ENCODE data around the gene RNF8.
"Not testable (repeated sequence)": the region's sequence is repeated elsewhere in the genome, so short reads cannot be mapped to it uniquely, and the experiment has no call there.

RNF8 gene

DNA sequence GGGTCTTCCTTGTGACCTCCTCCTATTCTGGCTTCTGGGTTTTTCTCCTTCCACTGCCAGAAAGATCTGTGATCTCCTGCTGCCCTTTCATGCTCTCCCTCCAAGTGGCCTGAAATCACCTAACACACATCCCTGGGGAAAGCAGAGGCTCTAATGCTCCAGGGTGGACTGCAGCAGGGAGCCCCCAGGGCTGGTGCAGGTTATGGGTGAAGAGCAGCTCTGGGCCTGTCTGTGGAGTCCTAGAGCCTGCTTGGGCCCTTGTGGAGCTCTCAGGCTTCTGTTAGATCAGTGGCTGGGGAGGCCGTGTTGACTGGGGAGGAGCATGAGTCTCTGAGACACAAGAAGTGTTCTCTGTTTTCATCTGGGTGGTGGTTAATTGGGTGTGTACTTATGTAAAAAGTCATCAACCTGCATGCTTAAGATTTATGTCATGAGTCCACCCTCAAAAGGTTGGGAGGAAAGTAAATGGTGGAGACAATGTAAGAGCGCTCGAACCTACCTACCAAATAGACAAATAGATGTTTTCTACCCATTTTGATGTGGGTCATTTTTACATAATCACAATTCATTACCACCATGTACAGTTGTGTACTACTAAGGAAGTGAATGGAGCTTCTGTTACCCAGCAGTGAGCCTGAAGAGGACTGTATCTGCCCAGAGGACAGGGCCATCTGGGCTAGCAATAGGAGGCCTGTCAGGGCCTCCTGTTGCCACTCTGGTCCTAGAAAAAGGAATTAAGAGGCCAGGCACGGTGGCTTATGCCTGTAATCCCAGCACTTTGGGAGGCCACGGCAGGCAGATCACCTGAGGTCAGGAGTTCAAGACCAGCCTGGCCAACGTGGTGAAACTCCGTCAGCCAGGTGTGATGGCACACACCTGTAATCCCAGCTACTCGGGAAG, 32.0 kb upstream of the RNF8 start:
- no peak overlapping the region for H3K4me3 ChIP-seq (ENCODE audit: low read depth, low read length)
- TF ChIP-seq, protein P1, sequence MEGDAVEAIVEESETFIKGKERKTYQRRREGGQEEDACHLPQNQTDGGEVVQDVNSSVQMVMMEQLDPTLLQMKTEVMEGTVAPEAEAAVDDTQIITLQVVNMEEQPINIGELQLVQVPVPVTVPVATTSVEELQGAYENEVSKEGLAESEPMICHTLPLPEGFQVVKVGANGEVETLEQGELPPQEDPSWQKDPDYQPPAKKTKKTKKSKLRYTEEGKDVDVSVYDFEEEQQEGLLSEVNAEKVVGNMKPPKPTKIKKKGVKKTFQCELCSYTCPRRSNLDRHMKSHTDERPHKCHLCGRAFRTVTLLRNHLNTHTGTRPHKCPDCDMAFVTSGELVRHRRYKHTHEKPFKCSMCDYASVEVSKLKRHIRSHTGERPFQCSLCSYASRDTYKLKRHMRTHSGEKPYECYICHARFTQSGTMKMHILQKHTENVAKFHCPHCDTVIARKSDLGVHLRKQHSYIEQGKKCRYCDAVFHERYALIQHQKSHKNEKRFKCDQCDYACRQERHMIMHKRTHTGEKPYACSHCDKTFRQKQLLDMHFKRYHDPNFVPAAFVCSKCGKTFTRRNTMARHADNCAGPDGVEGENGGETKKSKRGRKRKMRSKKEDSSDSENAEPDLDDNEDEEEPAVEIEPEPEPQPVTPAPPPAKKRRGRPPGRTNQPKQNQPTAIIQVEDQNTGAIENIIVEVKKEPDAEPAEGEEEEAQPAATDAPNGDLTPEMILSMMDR (IDR thresholded peaks at IDR 0.05; ENCODE audit: borderline replicate concordance, insufficient read depth, low read depth, low read length) = no peak

DNA sequence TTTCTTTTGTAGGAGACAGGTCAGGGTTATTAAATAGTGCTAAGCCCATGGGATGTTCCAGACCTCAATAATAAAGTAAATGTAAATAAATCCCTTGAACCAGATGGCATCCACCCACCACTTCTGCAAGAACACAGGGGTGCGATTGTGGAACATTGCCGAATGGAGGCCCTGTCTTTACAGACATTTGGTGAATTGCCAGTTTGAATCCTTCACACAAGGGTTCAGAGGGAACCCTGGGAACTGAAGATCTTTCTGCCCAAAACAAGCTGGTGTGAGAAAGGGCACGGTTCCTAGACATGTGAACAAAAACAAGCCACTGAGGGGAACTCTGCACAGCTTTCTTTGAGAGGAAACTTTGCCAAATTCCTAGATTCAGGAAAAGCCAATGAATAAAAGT, 30.2 kb upstream of the RNF8 start:
- TF ChIP-seq, protein P1 (IDR thresholded peaks at IDR 0.05; ENCODE audit: borderline replicate concordance, insufficient read depth, low read depth, low read length) = no peak

DNA sequence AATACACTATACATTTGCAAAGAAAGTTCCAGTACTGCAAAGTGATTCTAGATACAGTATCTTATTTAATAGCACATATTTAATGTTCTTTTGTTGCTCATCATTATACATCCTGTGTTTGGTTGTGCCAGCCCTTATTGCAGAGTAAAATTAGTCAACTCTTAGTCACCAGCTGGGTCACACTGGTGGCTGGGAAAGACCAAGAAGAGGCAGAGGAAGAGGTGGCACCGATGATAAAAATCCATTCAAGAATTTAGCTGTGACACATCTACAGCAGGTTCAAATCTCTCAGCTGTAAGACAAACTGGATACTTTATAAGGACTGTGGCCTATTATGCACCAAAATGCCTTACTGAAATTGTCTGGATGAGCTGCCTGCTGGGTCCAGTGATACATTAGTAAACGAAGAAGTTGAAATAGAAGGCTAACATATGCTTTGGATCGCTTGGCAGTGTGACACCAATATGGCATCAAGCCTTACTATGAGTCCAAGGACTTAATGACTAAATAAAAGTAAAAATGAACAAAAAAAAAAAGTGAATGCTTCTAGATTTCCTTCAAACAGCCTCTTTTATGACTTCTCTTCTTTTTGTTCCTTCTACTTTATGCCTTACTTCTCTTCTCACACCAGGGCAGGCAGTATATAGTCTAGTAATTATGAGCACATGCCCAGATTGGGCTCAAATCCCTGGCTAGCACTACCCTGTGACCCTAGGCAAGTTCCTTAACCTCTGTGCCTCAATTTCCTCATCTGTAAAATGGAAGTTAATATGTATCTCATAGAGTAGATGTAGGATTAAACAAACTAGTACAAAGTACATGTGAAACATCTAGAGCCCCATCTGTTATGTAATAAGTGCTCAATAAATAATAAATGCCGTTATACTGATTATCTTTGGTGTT, 29.4 kb upstream of the RNF8 start:
- TF ChIP-seq, protein P1 (IDR thresholded peaks at IDR 0.05; ENCODE audit: borderline replicate concordance, insufficient read depth, low read depth, low read length) = no peak
- no peak overlapping the region for H3K4me3 ChIP-seq (ENCODE audit: low read depth, low read length)

More for the DNA sequence above, 30.2 kb upstream of the RNF8 start:
- H3K4me3 ChIP-seq (ENCODE audit: low read depth, low read length) = no peak overlapping the region

DNA sequence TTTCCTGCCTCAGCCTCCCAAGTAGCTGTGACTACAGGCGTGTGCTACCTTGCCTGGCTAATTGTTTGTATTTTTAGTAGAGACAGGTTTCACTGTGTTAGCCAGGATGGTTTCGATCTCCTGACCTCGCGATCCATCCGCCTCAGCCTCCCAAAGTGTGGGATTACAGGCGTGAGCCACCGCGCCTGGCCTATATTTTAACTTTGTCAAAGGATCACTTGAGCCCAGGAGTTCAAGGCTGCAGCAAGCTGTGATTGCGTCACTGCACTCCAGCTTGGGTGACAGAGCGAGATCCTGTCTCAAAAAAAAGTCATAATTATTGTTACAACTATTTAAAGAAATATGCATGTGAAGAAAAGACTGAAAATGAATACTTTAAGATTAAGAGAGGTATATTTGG, 23.4 kb upstream of the RNF8 start:
- not testable (repeated sequence) for H3K4me3 ChIP-seq (ENCODE audit: low read depth, low read length)

DNA sequence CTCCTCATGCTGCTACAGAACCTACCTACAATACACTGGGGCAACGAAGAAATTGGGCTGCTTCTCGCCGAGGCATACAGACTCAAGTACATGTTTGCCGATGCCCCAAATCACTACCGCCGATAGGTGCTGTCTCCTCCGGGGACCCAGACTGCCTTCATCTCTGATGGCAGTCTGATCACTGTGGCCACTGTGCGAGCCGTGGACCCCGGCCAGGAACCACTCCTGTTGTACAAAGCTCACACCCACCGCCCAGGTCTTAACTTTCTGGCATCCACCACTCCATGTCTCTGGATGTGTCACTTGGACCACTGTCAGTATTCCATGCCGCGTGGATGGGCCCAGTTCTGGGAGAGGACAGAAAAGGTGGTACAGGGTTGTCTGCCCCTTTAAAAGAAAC, 22.7 kb upstream of the RNF8 start:
- H3K4me3 ChIP-seq (ENCODE audit: low read depth, low read length) = no peak overlapping the region
- TF ChIP-seq, protein P1 (IDR thresholded peaks at IDR 0.05; ENCODE audit: borderline replicate concordance, insufficient read depth, low read depth, low read length) = no peak

DNA sequence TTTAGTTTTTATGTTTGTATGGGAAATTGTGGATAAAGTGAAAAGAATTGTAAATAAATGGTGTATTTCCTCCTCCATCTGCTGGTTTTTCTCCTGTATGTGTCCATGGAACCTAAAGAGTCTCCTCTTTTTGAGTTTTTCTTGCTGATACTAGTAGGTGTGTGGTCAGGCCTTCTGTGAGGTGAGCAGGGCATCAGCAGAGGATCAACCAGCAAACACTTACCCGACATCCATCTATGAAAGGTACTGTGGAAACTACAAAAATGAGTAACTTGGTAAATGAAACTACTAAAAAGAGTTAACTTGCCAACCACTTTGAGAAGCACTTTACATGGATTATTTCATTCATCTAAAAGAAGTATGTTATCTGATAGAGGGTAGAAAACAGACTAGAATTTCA, 20.9 kb upstream of the RNF8 start:
- TF ChIP-seq, protein P1 (IDR thresholded peaks at IDR 0.05; ENCODE audit: borderline replicate concordance, insufficient read depth, low read depth, low read length) = no peak
- H3K4me3 ChIP-seq (ENCODE audit: low read depth, low read length) = no peak overlapping the region

DNA sequence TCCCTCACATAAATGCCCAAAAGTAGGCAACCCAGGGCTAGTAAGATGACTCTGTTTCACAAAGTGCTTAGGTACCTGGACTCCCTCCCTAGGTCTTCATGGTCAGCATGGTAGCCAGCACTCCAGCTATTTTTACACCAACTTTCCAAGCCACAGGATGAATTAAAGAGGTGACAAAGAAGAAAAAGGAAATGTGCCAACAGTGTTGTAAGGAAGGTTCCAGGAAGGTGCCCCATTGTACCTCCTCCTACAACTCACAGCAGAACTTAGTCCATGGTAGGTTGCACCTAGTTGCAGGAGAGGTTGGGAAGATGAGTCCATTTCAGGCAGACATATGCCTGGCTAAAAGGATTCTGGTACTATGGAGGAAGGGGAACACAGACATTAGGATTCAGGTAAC, 19.7 kb upstream of the RNF8 start:
- no peak overlapping the region for H3K4me3 ChIP-seq (ENCODE audit: low read depth, low read length)
- TF ChIP-seq, protein P1 (IDR thresholded peaks at IDR 0.05; ENCODE audit: borderline replicate concordance, insufficient read depth, low read depth, low read length) = no peak

DNA sequence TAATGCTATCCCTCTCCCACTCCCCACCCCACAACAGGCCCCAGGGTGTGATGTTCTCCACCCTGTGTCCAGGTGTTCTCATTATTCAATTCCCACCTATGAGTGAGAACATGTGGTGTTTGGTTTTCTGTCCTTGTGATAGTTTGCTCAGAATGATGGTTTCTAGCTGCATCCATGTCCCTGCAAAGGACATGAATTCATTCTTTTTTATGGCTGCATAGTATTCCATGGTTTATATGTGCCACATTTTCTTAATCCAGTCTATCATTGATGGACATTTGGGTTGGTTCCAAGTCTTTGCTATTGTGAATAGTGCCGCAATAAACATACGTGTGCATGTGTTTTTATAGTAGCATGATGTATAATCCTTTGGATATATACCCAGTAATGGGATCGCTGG, 15.5 kb upstream of the RNF8 start:
- H3K4me3 ChIP-seq (ENCODE audit: low read depth, low read length) = not testable (repeated sequence)
